ENCODE data around the gene TCEANC2. TPM values are rescaled to one million over a fixed set of nuclear protein-coding genes. Genes with fewer than 3 reads are reported as not detected.

Gene TCEANC2
- total RNA-seq, 4 donors from 2014 or later: 4.8 to 8.1 (median 6.4) TPM

DNA sequence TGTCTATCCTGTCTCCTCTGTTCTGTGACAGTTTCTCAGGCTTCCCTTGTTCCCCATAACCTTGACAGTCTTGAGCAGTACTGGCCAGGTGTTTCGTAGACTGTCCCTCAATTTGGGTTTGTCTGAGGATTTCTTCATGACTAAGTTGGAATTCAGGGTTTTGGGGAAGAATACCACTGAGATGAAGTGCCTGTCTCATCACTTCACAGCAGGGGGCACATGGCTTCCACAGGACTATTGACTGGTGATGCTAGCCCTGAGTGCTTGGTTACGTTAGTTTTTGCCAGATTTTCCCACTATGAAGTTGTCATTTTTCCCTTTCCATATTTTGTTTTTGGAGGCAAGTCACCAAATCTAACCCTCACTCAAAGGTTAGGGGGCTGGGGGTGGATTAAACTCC is 53.7 kb downstream of the TCEANC2 start:
- WGBS: 45% methylated on average over 2 of the region's 2 CpGs
- TF ChIP-seq POLR2AphosphoS5 (IDR thresholded peaks at IDR 0.05): no peak
- TF ChIP-seq EP300 (IDR thresholded peaks at IDR 0.05): no peak
- TF ChIP-seq POLR2A (IDR thresholded peaks at IDR 0.05): no peak
- H3K9me3 ChIP-seq: no peaks in the 10 kb centered on the region
- no peaks in the 10 kb centered on the region for H3K27me3 ChIP-seq
- no peaks in the 10 kb centered on the region for H3K4me1 ChIP-seq
- H3K4me3 ChIP-seq: no peak overlapping the region
- DNase-seq (ENCODE audit: low spot score in 2 of 2): no peak
- no peak overlapping the region for H3K27ac ChIP-seq
- H3K36me3 ChIP-seq: no peaks in the 10 kb centered on the region

DNA sequence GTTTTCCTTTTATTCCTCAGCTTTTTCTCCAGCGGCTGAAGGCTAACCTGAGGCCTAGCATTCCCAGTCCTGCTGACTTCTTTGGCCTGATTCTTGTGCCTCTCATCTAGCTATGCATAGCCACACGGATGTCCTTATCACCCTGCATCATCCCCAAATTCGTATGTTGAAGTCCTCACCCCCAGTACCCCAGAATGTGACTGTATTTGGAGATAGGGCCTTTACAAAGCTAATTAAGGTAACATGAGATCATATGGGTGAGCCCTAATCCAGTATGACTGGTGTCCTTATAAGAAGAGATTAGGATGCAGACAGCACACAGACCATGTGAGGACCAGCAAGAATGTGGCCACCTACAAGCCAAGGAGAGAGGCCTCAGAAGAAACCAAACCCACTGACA is 54.7 kb downstream of the TCEANC2 start:
- Histone ChIP-seq H3K9me3 (no peaks in the 10 kb centered on the region), H3K27ac (no peak overlapping the region), H3K36me3 (no peaks in the 10 kb centered on the region), H3K27me3 (no peaks in the 10 kb centered on the region), H3K4me3 (no peak overlapping the region), H3K4me1 (no peaks in the 10 kb centered on the region)
- no peak for TF ChIP-seq EP300 (IDR thresholded peaks at IDR 0.05)
- 95% methylated on average over 3 of the region's 3 CpGs for WGBS
- no peak for DNase-seq (ENCODE audit: low spot score in 2 of 2)

- no peak overlapping the region for H3K4me3 ChIP-seq
- DNase-seq (ENCODE audit: low spot score in 2 of 2): no peak
- no peaks in the 10 kb centered on the region for H3K27me3 ChIP-seq
- TF ChIP-seq POLR2A (IDR thresholded peaks at IDR 0.05): no peak
- no peak for TF ChIP-seq EP300 (IDR thresholded peaks at IDR 0.05)
- TF ChIP-seq, protein P1, sequence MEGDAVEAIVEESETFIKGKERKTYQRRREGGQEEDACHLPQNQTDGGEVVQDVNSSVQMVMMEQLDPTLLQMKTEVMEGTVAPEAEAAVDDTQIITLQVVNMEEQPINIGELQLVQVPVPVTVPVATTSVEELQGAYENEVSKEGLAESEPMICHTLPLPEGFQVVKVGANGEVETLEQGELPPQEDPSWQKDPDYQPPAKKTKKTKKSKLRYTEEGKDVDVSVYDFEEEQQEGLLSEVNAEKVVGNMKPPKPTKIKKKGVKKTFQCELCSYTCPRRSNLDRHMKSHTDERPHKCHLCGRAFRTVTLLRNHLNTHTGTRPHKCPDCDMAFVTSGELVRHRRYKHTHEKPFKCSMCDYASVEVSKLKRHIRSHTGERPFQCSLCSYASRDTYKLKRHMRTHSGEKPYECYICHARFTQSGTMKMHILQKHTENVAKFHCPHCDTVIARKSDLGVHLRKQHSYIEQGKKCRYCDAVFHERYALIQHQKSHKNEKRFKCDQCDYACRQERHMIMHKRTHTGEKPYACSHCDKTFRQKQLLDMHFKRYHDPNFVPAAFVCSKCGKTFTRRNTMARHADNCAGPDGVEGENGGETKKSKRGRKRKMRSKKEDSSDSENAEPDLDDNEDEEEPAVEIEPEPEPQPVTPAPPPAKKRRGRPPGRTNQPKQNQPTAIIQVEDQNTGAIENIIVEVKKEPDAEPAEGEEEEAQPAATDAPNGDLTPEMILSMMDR (IDR thresholded peaks at IDR 0.05): no peak
- TF ChIP-seq POLR2AphosphoS5 (IDR thresholded peaks at IDR 0.05): no peak
- 87% methylated on average over 6 of the region's 6 CpGs for WGBS
- H3K4me1 ChIP-seq: no peaks in the 10 kb centered on the region
- H3K27ac ChIP-seq: no peak overlapping the region
- H3K9me3 ChIP-seq: no peaks in the 10 kb centered on the region
- no peaks in the 10 kb centered on the region for H3K36me3 ChIP-seq
Measured at GRCh38 chr1:54109129-54110090, 56.0 kb downstream of the TCEANC2 start.

DNA sequence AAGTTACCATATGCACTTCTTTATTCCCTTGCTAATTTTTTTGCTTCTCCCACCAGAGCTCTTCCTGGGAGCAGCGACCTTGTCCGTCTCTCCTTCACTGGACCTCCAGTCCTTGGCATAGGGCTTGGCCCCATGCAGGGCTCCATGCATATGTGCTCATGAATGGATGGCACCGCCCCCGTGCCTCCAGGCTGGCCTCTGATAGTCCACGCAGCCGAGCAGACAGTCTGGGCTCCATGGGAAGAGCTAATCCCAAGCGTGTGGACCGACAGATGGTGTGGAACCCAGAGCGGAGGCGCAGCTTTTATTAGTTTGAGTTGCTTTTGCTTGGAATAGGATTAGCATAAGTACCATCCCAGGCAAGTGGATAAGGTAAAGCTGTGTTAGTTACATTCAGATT is 57.6 kb downstream of the TCEANC2 start:
- Histone ChIP-seq H3K9me3 (no peaks in the 10 kb centered on the region), H3K27me3 (no peaks in the 10 kb centered on the region), H3K4me1 (no peaks in the 10 kb centered on the region), H3K36me3 (no peaks in the 10 kb centered on the region), H3K4me3 (no peak overlapping the region), H3K27ac (no peak overlapping the region)
- 97% methylated on average over 10 of the region's 10 CpGs for WGBS
- TF ChIP-seq POLR2A (IDR thresholded peaks at IDR 0.05): no peak
- TF ChIP-seq, protein P1 (IDR thresholded peaks at IDR 0.05): no peak
- no peak for TF ChIP-seq POLR2AphosphoS5 (IDR thresholded peaks at IDR 0.05)
- TF ChIP-seq EP300 (IDR thresholded peaks at IDR 0.05): no peak
- DNase-seq (ENCODE audit: low spot score in 2 of 2): peak in 1 of 2 donors; percentile 61

- no peaks in the 10 kb centered on the region for H3K4me1 ChIP-seq
- no peaks in the 10 kb centered on the region for H3K36me3 ChIP-seq
- H3K4me3 ChIP-seq: no peak overlapping the region
- no peaks in the 10 kb centered on the region for H3K27me3 ChIP-seq
- DNase-seq (ENCODE audit: low spot score in 2 of 2): peak in 1 of 2 donors; percentile 34
- H3K9me3 ChIP-seq: no peaks in the 10 kb centered on the region
- WGBS: 80% methylated on average over 3 of the region's 3 CpGs
- no peak for TF ChIP-seq POLR2A (IDR thresholded peaks at IDR 0.05)
- no peak for TF ChIP-seq POLR2AphosphoS5 (IDR thresholded peaks at IDR 0.05)
- TF ChIP-seq EP300 (IDR thresholded peaks at IDR 0.05): no peak
- TF ChIP-seq, protein P1 (IDR thresholded peaks at IDR 0.05): no peak
- H3K27ac ChIP-seq: no peak overlapping the region
Measured at GRCh38 chr1:54111624-54112023, 58.2 kb downstream of the TCEANC2 start.

DNA sequence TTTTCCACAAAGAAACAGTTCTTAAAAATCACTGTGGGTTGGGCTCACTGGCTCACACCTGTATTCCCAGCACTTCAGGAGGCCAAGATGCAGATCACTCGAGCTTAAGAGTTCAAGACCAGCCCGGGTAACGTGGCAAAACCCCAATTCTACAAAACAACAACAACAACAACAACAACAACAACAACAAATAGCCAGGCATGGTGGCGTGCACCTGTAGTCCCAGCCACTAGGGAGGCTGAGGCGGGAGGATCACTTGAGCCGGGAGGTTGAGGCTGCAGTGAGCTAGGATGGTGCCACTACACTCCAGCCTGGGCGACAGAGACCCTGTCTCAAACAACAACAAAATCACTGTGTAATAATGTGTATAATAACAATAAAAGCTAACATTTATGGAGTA is 58.6 kb downstream of the TCEANC2 start:
- H3K4me3 ChIP-seq: no peak overlapping the region
- no peaks in the 10 kb centered on the region for H3K27me3 ChIP-seq
- H3K9me3 ChIP-seq: no peaks in the 10 kb centered on the region
- 95% methylated on average over 7 of the region's 7 CpGs for WGBS
- H3K36me3 ChIP-seq: no peaks in the 10 kb centered on the region
- H3K27ac ChIP-seq: no peak overlapping the region
- no peaks in the 10 kb centered on the region for H3K4me1 ChIP-seq
- no peak for TF ChIP-seq POLR2AphosphoS5 (IDR thresholded peaks at IDR 0.05)
- TF ChIP-seq EP300 (IDR thresholded peaks at IDR 0.05): no peak
- DNase-seq (ENCODE audit: low spot score in 2 of 2): peak in 1 of 2 donors; percentile 6

All from suprapubic skin (tissue), 4 donors.